GM18870 (cell line): ENCODE data around the gene DUSP3.

ENCODE experiments used
- ATAC-seq: cut with Tn5 transposase; IDR thresholded peaks from one replicate; pipeline ENCODE4 v1.9.1; 2021; ENCODE audit warnings: moderate library complexity; ENCODE audit not compliant: unreplicated experiment

Gene DUSP3

GRCh38 chr17:43769859-43770258, 8.9 kb downstream of the DUSP3 start:
- no peak for ATAC-seq

GRCh38 chr17:43769426-43769825, 9.4 kb downstream of the DUSP3 start:
- no peak for ATAC-seq

- no peak for ATAC-seq
Measured at GRCh38 chr17:43768943-43769342, 9.8 kb downstream of the DUSP3 start.

- no peak for ATAC-seq
Measured at GRCh38 chr17:43768382-43768781, 10.4 kb downstream of the DUSP3 start.

GRCh38 chr17:43767713-43768059, 11.1 kb downstream of the DUSP3 start:
- ATAC-seq: no peak

GRCh38 chr17:43767053-43767712, 11.6 kb downstream of the DUSP3 start:
- no peak for ATAC-seq

GRCh38 chr17:43766413-43767052, 12.2 kb downstream of the DUSP3 start:
- no peak for ATAC-seq

- no peak for ATAC-seq
Measured at GRCh38 chr17:43760254-43760852, 18.4 kb downstream of the DUSP3 start.

GRCh38 chr17:43759836-43760235, 18.9 kb downstream of the DUSP3 start:
- ATAC-seq: no peak

- no peak for ATAC-seq
Measured at GRCh38 chr17:43758497-43759174, 20.1 kb downstream of the DUSP3 start, which contains the start of gene SOST. SOST (minus strand) TSS chr17:43758791; CDS start chr17:43758741, 50 bp downstream.

- ATAC-seq: no peak
Measured at GRCh38 chr17:43758086-43758485, 20.7 kb downstream of the DUSP3 start.

GRCh38 chr17:43757171-43757660, 21.6 kb downstream of the DUSP3 start:
- no peak for ATAC-seq

- ATAC-seq: no peak
Measured at GRCh38 chr17:43756201-43756600, 22.6 kb downstream of the DUSP3 start.

GRCh38 chr17:43755389-43755875, 23.3 kb downstream of the DUSP3 start:
- ATAC-seq: no peak

GRCh38 chr17:43754947-43755346, 23.8 kb downstream of the DUSP3 start:
- no peak for ATAC-seq

GRCh38 chr17:43753493-43754129, 25.2 kb downstream of the DUSP3 start:
- ATAC-seq: no peak

- no peak for ATAC-seq
Measured at GRCh38 chr17:43750153-43750552, 28.6 kb downstream of the DUSP3 start.

- no peak for ATAC-seq
Measured at GRCh38 chr17:43745541-43745940, 33.2 kb downstream of the DUSP3 start.

- no peak for ATAC-seq
Measured at GRCh38 chr17:43741636-43742035, 37.1 kb downstream of the DUSP3 start.

GRCh38 chr17:43740541-43740940, 38.2 kb downstream of the DUSP3 start:
- no peak for ATAC-seq

- no peak for ATAC-seq
Measured at GRCh38 chr17:43737722-43738121, 41.1 kb downstream of the DUSP3 start.
